ENCODE data around the gene RBP5.

The RBP5 gene

DNA sequence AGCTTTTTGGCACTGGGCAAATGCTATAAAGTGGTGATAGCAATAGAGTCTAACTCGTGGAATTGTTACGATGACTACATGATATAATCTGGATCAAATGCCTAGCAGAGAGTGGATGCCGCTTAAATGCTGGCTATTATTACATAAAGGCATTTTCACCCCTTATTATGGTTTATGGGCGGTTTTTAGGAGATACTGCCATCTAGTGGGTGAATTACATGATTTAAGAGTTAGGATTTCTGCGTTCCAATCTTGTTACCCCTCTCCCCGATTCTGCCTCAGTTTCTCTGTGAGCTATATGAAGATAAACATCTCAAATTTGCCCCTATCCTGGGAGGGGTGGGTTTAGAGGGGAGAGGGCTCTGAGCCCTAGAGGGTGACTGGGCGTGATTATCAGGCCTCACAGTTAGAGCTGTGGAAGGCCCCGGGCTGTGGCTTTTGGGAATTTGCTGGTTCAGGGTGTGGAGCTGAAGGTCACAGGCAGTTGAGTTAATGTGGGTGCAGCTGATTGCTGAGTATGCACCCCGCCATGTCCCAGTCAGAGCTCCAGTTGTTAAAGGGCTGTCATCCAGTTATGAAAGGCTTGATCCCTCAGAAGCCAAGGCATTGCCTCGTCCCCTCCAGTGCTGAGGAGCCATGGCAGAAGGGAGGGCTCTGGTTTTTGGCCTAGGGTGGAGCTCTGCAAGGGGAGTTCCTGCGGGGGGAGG lies 15.9 kb upstream of the RBP5 start:
- peak; percentile 70 for DNase-seq

DNA sequence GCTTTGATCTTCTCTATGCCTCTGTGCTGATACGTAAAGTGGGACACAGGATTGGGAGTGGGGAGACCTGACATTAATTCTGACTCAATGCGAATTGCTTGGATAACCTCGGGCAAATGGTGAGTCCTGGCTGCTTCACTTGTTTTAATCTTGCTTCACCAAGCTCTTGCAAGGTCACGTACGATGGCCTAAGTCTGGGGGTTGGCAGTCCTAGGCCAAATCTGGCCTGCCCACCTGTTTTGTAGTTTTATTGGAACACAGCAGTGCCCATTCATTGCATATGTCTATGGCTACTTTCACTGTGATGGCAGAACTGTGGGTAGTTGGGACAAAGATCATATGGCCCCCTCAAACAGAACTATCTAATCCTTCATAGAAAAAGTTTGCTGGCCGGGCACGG lies 14.9 kb upstream of the RBP5 start:
- DNase-seq: no peak

- DNase-seq: no peak
These were observed 14.2 kb upstream of the RBP5 start for GRCh38 chr12:7142809-7143465.

- DNase-seq: peak; percentile 77
These were observed 13.5 kb upstream of the RBP5 start for GRCh38 chr12:7142056-7142644.

GRCh38 chr12:7141351-7142005 lies 12.8 kb upstream of the RBP5 start:
- DNase-seq: no peak

DNA sequence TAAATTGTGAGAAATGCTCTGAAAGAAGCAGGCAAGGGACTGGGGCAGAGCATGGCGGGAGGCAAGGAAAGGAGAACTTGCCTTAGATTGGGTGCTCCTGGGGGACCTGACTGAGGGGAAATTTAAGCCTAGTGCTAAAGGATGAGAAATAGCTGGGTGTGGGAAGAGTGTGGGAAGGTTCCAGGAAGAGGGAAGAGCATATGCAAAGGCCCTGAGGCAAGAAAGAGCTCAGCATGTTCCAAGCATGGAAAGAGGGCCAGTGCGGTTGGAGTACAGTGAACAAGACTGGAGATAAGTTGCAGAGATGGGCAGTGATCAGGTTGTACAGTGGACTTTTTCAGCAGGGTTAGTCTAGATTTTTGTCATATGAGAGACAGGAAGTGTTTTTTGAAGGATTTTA lies 10.5 kb upstream of the RBP5 start:
- DNase-seq: no peak

DNA sequence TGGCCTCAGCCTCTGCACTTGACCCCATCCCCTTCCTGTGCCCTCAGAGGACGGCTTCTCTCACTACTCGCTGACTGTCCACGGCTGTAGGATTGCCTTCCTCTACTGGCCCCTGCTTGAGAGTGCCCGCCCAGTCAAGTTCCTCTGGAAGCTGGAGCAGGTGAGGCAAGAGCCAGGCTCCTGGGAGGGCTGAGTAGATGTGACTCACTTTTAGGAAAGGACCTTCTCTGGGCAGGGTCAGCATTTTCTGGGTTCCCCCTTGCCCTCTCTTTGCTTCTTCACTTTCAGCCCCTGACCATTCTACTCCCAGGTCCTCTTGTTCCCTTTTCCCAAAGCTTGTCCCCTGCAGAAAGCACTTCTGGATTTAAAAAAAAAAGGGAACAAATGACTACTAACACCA lies 9.2 kb upstream of the RBP5 start:
- no peak for DNase-seq

GRCh38 chr12:7136676-7137075 lies 8.0 kb upstream of the RBP5 start:
- DNase-seq: no peak

DNA sequence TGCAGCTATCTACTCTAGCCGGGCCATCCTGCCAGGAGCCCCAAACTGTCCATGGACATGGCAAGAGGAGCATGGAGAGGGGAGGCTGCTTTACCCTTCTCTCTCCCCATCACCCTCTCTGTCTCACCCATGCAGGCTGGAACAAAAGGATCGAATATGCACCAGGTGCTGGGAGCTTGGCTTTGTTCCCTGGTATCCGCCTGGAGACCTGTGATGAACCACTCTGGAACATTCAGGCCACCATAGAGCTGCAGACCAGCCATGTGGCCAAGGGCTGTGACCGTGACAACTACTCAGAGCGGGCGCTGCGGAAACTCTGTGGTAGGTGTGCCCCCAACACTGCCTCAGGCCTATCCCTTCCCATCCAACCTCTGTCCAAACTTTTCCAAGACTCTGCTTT lies 7.4 kb upstream of the RBP5 start:
- no peak for DNase-seq

GRCh38 chr12:7134396-7135166 lies 5.9 kb upstream of the RBP5 start:
- DNase-seq: no peak

DNA sequence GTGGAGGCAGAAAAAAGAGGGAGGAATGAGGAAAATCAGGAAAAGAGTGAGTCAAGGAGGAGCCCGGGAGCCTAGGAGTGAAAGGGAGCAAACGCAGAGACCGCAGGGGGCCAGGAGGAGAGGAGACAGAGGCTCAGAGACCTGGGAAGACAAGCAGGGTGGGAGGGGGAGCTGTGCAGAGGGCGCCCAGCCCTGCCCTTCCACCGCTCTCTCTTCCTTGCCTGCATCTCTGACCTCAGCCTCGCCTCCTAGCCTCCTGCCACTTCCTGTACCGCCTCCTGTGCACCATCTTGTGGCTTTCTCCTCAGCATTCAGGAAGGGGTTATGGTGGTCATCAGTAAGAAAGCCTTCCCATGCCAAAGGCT lies 2.8 kb upstream of the RBP5 start:
- DNase-seq: no peak

- peak; percentile 77 for DNase-seq
These were observed 2.2 kb upstream of the RBP5 start for GRCh38 chr12:7130701-7131501.

GRCh38 chr12:7129872-7130691 lies 1.4 kb upstream of the RBP5 start, which contains the start of gene CLSTN3:
Gene CLSTN3, plus strand, starts transcription at chr12:7130371. Its CDS starts 278 bp downstream, at chr12:7130649.
- DNase-seq: peak; percentile 91

- DNase-seq: no peak
These were observed 690 bp upstream of the RBP5 start for GRCh38 chr12:7129287-7129871.

DNA sequence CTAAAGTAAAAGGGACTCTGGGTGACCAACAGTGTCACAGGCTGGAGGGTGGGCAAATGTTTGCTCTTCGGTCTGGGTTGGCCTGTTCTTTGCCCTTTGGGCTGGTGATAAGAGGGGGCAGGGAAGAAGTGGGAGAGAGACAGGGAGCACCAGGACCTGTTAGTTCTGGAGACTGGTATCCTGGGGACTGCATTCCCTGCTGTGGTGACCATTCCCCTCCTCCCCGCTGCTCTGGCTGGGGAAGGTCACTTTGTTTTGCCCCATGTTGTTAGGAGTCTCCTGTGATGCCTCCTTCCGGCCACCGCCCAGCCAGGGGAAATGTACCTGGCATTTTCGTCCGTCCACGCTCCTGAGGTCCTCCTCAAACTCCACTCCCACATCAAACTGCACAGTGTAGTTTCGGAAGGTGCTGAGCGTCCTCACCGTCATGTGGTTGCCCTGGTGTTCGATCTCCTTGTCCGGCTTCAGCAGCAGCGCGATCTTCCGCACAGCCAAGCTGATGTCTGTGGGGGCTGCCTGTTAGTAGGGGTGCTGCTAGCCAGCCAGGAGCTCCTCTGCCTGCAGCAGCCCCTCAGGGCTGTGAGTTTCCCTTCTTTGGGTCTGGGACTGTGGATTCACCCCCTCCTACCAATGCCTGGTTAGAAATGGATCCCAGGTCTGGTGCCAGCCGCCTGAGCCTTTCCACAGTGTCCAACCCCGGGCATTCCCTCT lies 618 bp downstream of the RBP5 start:
- DNase-seq: no peak

GRCh38 chr12:7125632-7126227 lies 3.0 kb downstream of the RBP5 start:
- peak; percentile 79 for DNase-seq

DNA sequence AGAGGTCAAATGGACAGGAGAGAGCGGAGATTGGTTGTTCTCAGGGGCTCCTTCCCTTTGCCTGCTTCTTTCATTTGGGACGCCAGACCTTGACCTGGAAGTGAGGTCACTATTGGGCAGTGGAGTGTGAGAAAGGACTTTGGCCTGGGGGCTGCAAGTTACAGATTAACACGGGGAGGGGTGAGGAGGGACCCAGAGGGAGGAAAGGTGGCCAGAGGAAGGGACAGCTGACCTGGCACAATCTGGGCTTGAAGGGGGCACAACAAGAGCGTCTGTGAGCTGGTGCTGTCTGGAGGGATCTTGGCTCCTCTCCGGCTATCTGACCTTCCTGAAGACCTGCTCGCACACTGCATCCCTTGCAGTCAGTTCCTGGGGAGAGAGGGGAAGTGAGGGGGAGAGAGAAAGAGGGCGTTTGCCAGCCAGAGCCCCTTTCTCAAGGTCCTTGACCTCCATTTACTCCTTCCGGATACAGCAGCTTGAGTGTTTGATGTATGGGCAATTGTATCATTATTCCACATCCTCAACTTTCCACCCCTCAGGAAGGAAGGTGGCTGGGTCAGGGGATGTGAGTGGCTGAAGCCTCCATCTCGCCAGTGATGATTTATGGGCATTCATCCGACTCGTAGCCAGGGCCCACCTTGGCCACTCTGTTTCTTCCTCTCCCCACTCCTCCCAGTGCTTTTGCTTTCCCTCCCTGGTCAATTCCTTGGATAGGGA lies 4.7 kb downstream of the RBP5 start:
- no peak for DNase-seq

DNA sequence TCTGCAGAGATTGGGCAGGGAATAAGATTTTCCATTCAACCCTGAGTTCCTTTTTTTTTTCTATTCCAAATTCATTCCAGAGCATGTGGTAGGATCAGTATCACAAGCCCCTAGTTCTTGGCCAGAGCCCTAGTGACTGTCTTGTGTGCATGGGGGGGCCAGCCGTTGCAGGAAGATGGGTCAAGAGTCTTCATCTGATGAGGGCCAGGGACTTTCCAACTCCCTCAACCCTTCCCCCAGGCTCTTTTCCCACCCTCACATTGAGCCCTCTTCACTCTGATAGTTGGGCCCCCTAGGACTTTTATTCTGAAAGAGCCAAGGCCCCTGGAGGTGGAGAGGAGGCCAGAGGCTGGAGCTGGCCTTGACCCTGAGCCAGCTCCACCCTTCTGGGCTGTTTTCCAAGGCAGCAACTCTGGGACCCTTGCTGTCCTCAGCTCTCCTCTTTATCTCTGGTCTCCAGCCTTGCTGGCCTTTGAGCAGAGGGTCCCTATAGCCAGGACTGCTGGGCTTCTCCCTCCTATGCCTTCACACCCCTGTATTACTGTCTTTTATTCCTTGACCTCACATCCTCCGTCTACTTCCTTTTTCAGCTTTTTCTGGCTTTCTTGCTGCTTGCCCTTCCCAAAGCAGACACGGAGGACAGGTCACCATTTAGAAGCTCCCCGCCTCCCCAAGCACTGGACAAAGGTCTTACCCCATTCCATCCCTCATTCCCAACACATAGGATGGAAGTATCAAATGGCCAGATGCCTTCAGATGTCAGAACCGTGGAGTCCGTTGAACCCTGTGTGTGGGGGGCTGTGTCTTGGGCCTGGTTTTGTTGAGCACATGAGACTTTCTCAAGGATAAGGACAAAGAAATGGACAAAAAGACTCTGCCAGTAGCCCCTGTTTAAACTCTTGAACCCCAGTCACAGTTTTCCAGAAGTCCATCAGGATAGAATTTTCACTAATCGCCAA lies 5.6 kb downstream of the RBP5 start:
- no peak for DNase-seq
